Middle frontal gyrus (tissue), 1 donor: ENCODE measurements around the gene FAM177B.

Experiments used
- DNase-seq: peaks from one replicate; pipeline ENCODE4 v3.0.0-alpha.2; 2015; ENCODE audit warnings: low spot score; ENCODE audit errors: extremely low spot score

The FAM177B gene

GRCh38 chr1:222785529-222785928 is 48.5 kb downstream of the FAM177B start:
- no peak for DNase-seq

DNA sequence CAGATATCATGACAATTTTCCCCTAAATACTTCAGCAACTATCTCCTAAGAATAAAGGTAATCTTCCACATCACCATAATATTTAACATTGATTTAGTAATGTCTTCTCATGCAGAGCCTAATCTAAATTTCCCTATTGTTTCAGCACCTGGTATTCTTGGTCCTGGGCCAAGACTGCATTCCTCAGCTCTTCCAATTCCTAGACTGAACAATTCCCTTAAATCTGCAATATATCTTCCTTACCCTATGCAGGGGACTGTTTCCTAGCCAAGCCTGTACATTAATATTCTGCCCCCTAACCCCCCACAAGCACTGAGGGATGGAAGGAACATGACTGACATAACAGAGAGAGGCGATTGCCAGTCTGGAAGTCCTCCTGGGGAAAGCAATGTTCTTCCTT is 49.1 kb downstream of the FAM177B start:
- no peak for DNase-seq

DNA sequence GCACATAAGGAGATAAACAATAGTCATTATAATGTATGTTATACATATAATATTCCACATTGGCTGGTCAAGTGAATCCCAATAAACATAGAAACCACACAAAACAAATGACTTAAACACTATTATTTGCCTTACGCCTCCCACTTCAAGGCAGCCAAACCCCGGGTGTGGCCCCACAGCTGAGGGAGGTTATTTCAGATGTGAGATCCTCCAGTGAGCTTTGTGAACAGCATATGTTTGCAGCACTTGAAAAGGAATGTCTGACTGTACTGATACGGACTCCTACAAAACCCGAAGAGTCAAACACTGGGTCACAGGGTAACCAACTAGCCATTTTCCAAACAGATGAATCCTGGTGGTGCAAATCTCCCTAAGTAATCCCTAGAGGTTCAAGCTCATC is 50.7 kb downstream of the FAM177B start:
- no peak for DNase-seq

- no peak for DNase-seq
These were observed 51.6 kb downstream of the FAM177B start for GRCh38 chr1:222788402-222789156.

DNA sequence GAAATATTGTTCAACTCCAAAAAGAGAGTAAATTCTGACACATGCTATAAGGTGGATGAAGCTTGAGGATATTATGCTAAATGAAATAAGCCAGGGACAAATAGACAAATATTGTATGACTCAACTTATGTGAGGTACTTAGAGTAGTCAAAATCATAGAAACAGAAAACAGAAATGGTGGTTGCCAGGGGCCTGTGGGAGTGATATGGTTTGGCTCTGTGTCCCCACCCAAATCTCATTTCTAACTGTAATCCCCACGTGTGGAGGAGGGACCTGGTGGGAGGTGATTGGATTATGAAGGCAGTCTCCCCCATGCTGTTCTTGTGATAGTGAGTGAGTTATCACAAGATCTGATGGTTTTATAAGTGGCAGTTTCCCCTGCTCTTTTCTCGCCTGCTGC is 53.1 kb downstream of the FAM177B start:
- DNase-seq: no peak

- no peak for DNase-seq
These were observed 53.5 kb downstream of the FAM177B start for GRCh38 chr1:222790520-222790919.

- no peak for DNase-seq
These were observed 54.2 kb downstream of the FAM177B start for GRCh38 chr1:222791006-222791710.

DNA sequence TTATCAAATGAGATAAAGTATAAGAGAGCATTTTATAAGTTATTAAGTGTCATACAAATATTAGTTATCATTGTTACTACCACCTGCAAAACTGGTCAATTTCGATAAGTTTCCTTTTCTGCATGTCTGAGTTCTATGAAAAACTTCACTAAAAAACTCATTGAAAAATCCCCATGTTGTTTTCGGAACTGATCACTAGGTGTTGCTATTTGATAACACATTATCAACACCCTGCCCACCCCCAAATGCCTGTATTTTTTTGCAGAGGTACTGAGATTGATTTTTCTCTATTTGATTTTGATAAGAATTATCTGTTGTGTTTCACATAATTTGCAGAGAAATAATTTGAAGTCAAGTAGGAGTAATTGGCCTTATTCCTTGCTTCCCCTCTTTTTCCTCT is 55.7 kb downstream of the FAM177B start:
- DNase-seq: no peak

DNA sequence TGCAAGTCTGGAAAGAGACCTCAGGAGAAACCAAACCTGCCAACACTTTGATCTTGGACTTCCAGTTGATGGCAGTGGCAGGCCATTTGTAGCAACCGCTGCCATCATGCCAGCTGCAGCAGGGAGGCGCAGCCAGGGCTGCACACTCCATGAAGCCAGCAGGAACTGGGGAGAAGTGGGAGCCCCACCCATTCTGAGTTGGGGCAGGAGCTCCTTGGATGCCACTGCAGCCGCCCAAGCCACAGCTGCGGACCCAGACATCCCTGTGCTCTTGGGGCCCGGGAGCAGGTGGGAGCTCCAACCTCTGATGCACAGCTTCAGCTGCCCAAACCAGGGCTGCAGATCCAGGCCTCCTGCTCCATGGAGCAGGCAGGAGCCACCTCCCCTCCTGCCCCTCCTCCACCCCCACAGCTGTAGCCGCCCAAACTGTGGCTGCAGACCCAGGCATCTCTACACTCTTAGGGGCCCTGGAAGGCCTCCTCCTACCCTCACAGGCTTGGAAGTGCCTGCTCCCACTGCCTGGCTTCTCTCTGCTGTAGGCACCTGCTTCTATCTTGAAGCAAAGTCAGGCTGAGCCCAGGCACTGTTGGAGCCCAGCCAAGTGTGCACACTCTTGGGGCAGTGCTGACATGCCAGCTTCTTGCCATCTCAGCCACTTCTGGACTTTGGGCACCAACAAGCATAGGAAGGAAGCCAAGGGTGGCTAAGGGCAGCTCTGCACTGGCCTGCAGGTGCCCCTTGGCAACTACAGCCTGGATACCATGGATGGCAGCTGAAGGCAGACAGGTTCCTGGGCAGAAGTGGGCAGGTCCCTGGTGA is 57.9 kb downstream of the FAM177B start:
- no peak for DNase-seq

DNA sequence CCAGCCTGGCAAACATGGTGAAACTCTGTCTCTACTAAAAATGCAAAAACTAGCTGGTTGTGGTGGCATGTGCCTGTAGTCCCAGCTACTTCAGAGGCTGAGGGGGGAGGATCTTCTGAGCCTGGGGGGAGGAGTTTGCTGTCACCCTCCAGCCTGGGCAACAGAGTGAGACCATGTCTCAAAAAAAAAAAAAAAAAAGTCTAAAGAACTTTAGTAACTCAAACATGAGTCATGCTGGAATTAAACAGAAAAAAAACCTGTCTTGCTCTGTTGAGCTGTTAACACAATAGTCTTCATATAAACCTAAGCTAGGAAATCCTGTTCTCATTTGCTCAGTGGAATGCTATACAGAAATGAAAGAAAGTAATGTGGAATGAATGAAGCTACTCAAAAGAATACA is 61.1 kb downstream of the FAM177B start:
- DNase-seq: no peak

- no peak for DNase-seq
These were observed 62.0 kb downstream of the FAM177B start for GRCh38 chr1:222798975-222799374.
